Measurements from ENCODE around the gene HOXC9.
"Not testable (repeated sequence)": the region's sequence is repeated elsewhere in the genome, so short reads cannot be mapped to it uniquely, and the experiment has no call there.

The HOXC9 gene

DNA sequence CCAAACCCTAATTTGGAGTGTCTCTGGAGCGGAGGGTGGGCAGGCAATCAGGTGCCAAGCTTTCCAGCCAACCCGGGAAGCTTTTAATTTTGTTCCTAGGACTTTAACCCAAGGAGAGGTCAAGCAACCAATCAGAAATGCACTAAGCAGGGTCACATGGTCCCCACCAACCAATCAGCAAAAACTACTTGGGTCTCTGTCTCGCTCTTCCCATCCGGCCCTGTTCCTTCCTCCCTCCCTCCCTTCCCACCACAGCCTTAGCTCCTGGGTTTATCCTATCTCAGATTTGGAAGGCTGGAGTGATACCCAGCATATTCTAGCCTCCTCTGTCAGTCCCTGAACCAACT, 40.2 kb downstream of the HOXC9 start:
- DNase-seq, result no peak

DNA sequence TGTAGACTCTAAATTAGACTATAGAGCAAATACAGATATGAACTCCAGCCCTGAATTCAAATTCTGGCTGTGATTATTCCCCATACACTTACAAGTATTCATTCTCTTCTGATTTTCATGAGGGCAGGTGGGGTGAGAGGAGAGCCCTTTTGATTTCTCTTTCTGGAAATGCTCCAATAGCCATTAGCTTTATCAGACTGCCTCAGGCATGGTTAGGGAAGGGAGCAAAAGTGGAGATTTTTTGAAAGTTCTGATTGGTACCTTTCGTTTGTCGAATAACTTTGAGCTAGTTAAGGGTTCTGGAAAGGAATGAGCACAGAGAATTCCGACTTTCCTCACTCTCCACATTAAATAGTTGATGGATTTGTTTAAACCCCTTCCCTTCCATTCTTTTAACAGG, 40.7 kb downstream of the HOXC9 start:
- DNase-seq, result no peak

DNA sequence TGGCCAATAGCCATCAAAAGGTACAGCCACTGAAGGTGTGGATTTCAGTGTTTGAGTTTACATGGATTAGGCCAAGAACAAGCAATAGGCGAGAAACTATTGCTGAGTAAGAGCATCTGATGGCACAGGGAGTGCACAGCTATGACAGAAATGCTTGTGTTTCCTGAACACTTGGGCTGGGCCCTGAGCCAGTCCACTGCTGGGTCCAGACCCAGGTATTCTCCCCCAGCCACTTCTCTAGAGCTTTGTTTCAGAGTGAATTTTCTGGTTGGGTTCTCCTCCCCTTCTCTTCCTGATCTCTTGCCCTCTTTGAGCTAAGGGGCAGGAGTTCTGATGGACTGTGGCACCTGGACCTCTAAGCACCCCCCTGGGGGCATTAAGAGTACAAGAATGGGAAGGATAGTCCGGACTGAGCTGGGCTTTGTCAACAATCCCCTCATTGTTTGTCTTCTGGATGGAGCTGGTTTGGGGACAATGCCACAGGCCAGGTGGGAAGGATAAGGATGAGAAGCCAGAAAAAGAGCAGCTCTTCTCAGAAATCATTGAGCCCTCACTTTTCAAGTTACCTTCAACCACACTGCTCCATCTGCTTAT, 41.2 kb downstream of the HOXC9 start:
- DNase-seq, result no peak

DNA sequence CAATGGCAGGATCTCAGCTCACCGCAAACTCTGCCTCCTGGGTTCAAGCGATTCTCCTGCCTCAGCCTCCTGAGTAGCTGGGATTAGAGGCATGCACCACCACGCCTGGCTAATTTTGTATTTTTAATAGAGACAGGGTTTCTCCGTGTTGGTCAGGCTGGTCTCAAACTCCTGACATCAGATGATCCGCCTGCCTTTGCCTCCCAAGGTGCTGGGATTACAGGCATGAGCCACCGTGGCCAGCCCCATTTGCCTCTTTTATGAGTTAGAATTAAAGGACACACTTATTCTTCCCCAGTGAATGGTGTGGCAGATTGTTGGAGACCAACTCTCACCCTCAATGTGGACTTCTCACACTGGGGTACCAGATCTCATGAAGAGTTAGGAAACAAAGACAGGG, 42.1 kb downstream of the HOXC9 start:
- DNase-seq, result not testable (repeated sequence)

DNA sequence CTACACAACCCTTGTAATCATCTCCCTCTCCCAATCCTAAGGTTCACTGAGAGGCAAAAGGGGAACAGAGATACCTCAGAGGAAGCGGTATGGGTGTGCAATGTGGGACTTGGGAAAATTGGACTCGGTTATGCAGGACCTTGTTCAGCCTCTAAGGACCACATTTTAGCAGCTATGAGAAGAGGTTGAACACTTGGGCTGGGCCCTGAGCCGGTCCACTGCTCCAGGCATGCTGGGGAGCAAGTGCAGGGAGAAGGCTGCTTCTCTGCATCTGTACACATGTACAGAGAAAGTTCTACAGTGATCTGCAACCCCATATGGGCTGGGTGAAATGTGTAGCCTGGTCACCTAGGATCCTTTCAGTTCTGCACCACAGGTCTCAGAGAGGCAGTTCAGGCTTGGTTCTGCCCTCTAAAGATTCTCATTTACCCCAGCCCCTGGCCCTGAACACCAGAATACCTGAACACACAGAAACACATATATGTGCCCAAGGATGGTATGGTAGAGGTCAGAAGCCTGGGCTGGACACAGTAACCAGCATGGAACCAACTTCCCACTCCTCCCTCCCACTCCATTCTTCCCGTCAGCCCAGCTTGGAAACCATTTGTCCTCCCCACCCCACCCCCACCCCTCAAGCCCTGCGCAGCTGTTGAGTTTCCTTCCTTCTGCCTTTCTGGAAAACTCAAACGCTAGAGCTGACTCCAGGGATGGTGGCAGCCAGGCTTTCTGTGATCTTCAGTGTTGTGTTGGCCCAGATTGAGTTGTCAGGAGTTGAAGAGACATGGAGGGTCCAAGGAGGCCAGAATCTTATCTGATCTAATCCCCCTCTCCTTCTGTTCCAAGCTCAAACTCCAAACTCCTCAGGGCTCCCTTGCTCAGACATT, 43.3 kb downstream of the HOXC9 start:
- no peak for DNase-seq

DNA sequence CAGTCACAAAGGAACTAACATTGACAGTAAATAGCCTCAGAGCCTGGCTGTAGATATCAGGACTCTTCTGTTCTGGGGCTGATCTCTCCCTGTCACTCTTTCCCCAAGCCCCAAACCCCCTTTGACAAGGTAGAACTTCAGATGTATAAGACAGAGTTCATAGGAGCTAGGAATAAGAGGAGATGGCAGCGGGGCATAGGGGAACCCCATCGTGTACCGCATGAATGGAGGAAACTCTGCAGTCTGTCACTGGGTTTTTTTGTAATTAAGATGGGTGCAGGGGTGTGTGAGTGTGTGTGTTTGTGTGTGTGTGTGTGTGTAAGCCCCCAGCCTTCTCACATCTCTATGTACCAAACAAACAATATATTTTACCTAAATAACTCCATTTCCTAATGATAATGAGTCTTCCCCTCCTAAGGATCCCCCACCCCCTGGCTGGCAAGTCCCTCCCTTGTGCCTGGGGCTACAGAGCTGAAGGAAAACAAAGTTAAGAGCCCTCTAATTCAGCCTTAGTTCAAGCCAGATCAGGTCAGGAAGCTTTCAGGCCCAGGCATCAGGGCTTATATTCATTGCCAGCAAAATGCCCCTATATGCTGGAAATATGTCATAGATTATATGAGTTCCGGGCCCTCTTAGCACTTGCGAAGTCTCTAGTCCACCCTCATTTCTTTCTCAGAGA, 44.6 kb downstream of the HOXC9 start:
- no peak for DNase-seq

DNA sequence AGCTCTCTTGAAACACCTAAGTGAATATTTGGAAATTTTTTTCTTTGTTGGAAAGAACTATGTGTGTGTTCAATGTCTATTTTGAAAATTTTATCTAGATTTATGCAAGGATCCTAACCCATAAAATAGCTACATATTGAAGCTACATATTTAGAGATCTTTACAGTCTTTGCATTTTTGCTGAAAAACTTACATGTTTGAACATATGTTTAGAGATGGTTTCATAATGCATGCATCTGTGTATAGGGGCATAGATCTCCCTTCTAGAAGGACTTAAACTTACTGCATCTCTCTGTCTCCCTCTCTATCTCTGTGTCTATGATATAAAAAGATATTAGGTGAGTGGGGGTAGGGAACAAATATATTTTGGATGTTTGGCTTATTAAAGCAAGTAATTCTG, 45.4 kb downstream of the HOXC9 start:
- DNase-seq, result no peak

DNA sequence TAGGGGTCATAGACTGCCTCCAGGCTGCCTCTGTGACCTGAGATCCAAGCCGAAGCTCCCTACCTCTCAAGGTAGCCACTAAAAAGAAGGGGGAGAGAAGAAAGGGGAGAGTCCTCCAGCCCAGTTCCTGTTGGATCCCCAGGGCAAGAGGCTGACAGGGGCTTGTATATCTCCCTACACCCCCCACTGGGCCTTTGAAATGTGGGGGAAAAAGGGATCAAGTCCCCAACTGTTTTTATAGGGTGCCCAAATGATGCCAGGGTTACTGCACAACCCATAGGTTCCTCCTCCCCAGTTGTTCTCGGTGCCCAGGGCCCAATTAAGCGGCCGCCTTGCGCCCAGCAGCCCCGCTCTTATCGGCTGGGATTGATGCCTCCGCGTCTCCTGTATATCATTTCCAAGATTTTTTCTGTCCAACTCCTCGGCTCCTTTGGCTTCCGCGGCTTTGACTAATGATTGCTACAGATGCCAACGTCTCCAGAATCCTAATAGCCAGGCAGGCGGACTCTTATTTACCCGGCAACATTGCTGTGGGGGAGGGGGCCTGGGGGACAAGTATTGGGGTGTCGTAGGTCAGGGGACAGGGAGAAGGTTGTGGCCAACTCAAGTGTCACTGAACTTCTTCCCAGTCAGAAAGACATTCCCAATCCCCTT, 46.0 kb downstream of the HOXC9 start:
- DNase-seq, result no peak

DNA sequence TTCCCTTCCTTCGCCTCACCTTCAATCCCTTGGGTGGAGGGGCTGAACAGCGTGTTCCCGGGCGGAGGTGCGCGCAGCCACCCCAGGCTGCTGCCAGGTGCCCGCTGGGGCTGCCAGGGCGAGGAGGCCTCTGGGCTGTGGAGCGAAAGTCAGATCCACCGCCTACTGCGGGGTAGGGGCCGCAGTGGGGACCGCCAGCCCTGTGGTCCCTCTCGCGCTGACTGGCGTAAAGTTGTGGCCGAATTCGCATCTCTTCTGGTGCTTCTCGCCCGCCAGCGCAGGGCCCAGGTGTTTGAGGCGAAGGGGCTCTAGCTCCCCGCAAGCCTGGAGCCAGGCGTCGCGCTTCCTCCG, 46.8 kb downstream of the HOXC9 start:
- no peak for DNase-seq

DNA sequence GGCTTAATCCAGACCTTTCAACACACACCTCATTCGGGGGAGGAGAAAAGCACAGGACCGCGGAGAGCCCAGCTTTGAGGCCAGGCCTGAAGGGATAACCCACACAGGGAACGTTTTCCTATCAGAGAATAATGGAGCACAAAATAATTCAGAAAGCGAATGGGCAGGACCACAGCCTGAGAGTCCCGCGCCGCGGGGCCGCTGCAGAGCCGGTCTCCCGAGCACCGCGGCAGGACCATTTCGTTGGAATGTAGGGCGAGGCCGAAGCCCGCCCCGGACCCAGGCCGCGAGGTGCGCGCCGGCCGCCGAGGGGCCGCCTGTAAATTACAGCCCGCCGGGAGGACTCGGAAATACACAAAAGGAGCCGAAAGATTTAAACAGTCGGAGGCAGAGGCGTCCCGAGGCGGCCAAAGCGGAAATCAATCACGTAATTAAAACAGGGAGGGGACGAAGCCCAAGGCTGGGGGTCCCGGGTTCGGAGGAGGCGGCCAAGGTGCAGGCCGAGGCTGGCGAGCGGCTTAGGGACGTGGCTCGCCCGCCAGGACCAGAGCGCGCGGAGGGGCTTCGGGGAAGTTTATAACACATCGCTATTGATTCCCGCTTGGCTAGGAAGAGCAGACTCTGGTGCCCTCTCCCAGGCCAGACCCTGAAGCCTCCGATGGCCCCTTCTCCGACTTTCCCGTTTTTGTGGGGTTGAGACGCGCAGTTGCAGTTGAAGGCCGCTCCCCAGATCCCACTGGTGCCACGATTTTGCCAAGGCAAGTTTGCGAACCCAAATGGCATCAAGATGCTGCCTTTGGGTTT, 47.4 kb downstream of the HOXC9 start:
- no peak for DNase-seq

DNA sequence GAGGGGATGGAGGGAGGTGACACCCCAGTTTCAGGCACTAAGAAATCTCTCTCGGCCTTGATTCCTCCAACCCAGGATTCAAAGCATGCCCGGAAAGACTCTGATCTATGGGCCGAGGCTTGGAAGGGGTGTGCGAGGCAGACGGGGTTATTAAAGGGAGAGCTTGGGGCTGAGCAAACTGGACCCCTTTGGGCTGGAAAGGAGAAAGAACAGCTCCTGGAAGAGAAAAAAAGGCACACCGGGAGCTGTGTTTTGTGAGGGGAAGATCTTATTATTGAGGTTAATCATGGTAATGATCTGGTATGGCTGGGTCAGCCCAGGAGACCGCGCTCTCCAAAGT, 48.0 kb downstream of the HOXC9 start:
- no peak for DNase-seq

DNA sequence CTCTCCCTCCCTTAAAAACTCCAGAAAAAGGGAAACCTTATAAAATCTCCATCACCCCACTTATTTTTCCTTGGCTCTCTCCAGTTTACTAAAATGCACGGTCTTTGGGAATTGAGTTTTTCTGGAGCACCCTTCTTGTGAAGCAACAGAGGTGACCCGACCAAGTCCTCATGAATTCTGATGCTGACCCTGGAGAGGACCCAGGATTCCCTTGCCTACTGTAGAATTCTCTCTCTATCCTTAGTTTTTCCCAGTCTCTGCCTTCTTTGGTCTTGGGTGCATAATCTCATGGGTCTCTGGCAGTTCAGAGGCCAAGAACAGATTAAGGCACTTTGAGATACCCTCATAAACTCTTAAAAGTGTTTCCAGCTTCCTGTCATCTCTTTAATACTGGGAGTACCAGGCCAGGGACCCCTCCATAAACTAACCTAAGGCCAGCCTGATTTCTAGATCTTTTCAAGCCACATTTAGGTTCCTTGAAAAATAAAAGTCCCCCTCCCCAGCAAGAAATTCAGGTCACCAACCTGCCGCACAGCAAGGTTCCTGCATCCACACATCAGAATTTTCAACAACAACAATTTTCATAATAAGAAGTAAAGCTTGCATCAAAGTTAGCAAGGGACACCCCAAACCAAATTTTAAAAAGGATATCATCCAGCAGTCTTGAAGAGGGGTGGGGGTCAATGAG, 48.6 kb downstream of the HOXC9 start:
- DNase-seq, result no peak

DNA sequence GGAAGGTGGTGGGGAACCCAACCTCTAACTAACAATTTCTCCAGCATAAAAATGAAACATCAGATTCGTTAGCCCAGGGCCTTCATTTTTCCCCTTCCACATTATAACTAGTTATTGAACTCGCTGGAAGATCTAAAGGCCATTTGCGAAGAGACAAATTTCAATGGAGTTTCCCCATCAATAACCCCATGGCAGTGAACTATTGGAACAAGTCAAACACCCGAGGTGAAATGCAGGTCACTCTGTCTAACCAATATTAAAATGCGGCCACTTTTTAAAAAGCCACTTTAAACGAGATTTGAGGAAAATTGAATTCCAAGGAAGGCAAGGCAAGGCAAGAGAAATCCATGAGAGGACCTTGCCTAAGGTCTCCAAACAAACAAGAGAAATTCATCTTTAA, 49.1 kb downstream of the HOXC9 start:
- DNase-seq, result no peak

DNA sequence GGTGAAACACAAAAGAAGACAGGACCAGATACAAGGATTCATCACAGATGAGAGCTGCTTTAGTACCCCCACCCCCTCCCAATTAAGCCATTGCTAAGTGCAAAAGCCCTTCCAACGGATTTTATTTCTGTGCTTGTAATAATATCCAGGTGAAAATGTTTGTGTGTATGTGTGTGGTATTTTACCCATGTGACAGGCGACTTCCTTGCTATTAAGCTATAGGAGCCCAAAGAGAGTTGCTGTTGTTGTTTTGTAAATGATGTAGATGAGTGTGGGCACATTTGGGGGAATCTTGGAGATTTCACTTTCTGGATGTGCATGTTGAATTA, 50.5 kb downstream of the HOXC9 start:
- no peak for DNase-seq

DNA sequence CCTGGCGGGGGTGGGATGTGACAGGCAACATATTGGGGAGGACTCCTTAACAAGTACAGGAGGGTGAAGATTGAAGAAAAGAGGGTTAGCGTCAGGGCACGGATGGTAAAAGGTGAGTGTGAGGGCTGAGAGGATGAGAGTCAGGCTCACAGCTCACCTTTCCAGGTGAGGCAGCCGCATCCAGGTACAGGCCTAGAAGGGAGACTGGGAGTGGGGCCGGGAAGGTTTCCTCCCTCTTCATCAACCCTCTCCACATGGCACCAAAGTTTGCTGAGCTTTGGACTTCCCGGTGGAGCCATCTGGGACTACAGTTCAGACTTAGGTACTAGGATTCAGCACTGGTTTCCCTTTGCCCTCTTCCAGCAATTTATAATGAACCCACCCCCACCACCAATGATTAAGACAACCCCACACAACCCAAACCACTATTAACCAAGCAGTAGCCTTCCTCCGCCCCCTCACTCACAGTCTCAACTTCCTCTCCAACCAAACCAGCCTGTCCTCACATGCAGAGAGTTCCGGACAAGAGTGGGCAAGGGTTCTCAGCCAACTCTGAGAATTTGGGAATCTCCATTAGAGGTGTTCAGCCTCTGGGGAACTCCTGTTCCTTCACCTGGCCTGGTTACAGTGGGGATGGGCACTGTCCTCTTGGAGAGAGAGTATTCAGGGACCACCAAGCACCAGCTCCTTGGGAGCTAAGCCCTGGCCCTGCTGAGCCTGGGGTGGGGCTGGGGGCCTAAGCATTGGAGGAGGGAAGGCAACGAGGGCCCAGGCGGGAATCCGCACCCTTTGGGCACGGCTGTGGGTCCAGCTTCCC, 51.3 kb downstream of the HOXC9 start:
- DNase-seq, result no peak

DNA sequence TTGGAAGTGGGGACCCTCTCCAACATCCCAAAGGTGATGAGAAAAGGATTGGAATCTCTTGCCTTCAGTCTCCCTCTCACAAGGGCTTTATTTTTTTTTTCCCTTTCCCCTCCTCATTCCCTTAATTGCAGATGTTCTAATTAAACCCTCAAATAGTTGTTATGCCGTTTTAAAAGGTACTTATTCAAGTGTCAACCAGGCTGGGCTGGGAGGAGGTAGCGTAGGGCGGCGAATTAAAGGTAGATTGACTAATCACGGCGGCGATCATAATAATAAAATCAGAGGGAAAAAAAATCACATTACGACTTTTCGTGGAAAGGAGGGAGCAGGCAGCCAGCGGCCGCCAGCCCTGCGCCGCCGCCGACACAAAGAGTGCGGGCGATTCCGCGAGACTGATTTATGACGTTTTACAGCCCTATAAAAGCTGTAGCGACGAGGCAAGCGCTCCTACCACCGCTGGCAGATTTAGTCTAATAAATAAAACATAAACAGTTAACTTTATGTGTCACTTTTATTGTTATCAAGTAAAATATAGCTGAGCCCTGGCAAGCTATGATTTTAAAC, 52.0 kb downstream of the HOXC9 start:
- no peak for DNase-seq

DNA sequence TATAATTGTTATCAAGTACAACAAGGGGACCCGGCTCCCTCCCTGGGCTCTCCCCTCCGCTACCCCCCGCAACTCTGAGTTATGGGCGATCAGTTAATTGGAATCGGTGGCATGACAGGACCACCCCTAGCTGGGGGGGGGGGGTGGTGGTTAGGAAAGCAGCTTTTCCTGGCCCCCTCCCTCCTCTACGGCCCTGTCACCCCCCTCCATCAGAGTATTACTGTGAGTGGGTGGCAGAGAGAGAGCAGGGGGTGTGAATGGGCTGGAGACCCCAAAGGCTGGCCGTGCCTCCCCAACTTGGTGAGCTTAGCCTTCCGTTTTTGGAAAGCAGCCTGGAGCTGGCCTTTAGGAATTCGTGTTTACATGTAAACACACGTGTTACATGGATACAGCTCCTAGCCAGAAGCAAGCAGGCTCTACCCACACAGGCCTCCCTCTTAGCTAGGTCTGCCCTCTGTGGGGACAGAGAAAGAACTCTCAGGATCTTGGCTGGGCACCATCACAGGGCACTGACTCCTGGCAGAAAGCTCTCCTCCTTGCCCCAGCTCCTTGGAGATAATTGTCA, 52.6 kb downstream of the HOXC9 start:
- no peak for DNase-seq

All from fibroblast of skin of back (primary cell).